ENCODE results near the gene CFAP20DC.
"Not testable (repeated sequence)": the region's sequence is repeated elsewhere in the genome, so short reads cannot be mapped to it uniquely, and the experiment has no call there.

The CFAP20DC gene

GRCh38 chr3:59049671-59050331 is at the start of gene CFAP20DC:
TSS of gene CFAP20DC (minus strand) at chr3:59050025. CDS start at chr3:59049631, 394 bp downstream.
- Histone ChIP-seq H3K4me1 (ENCODE audit: control insufficient read depth, insufficient read depth, low read length) (peaks cover 1% of the 10 kb centered on the region; the same call in 1 of the 2 replicates), H3K9me3 (ENCODE audit: control insufficient read depth, insufficient read depth, low read length) (no peaks in the 10 kb centered on the region), H3K36me3 (ENCODE audit: control insufficient read depth, insufficient read depth, low read length) (no peaks in the 10 kb centered on the region), H3K27ac (ENCODE audit: low read length) (no peak within 1 kb of the TSS), H3K4me3 (ENCODE audit: low read length) (peak within 1 kb of the TSS; percentile 88; the same call in 1 of the 2 replicates), H3K27me3 (ENCODE audit: control insufficient read depth, insufficient read depth, low read length) (no peaks in the 10 kb centered on the region)
- WGBS (ENCODE audit: insufficient coverage, insufficient read length), result no CpG with 5 or more reads among the region's 60 CpGs
- DNase-seq (ENCODE audit: low read depth, low spot score), result peak; percentile 87

DNA sequence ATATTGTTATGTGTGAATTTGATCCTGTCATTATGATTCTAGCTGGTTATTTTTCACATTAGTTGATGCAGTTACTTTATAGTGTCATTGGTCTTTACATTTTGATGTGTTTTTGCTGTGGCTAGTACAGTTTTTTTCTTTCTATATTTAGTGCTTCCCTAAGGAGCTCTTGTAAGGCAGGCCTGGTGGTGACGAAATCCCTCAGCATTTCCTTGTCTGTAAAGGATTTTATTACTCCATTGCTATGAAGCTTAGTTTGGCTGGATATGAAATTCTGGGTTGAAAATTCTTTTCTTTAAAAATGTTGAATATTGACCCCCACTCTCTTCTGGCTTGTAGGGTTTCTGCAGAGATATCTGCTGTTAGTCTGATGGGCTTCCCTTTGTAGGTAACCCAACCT is 48.7 kb upstream of the CFAP20DC start:
- DNase-seq (ENCODE audit: low read depth, low spot score); H3K27me3 ChIP-seq (ENCODE audit: control insufficient read depth, insufficient read depth, low read length); H3K9me3 ChIP-seq (ENCODE audit: control insufficient read depth, insufficient read depth, low read length); H3K4me1 ChIP-seq (ENCODE audit: control insufficient read depth, insufficient read depth, low read length); H3K4me3 ChIP-seq (ENCODE audit: low read length); H3K36me3 ChIP-seq (ENCODE audit: control insufficient read depth, insufficient read depth, low read length); H3K27ac ChIP-seq (ENCODE audit: low read length): not testable (repeated sequence)
- no CpG with 5 or more reads among the region's 1 CpG for WGBS (ENCODE audit: insufficient coverage, insufficient read length)

GRCh38 chr3:59094446-59094845 is 44.6 kb upstream of the CFAP20DC start:
- no CpG with 5 or more reads among the region's 3 CpGs for WGBS (ENCODE audit: insufficient coverage, insufficient read length)
- Histone ChIP-seq H3K36me3 (ENCODE audit: control insufficient read depth, insufficient read depth, low read length) (no peaks in the 10 kb centered on the region), H3K27me3 (ENCODE audit: control insufficient read depth, insufficient read depth, low read length) (no peaks in the 10 kb centered on the region), H3K27ac (ENCODE audit: low read length) (no peak overlapping the region), H3K4me3 (ENCODE audit: low read length) (no peak overlapping the region), H3K9me3 (ENCODE audit: control insufficient read depth, insufficient read depth, low read length) (no peaks in the 10 kb centered on the region), H3K4me1 (ENCODE audit: control insufficient read depth, insufficient read depth, low read length) (no peaks in the 10 kb centered on the region)
- DNase-seq (ENCODE audit: low read depth, low spot score), result no peak

- H3K36me3 ChIP-seq (ENCODE audit: control insufficient read depth, insufficient read depth, low read length), result no peaks in the 10 kb centered on the region
- no CpG with 5 or more reads among the region's 1 CpG for WGBS (ENCODE audit: insufficient coverage, insufficient read length)
Observed at GRCh38 chr3:59093521-59093920, 43.7 kb upstream of the CFAP20DC start.

GRCh38 chr3:59088761-59089160 is 38.9 kb upstream of the CFAP20DC start:
- no CpG with 5 or more reads among the region's 1 CpG for WGBS (ENCODE audit: insufficient coverage, insufficient read length)
- Histone ChIP-seq H3K4me1 (ENCODE audit: control insufficient read depth, insufficient read depth, low read length) (no peaks in the 10 kb centered on the region), H3K27me3 (ENCODE audit: control insufficient read depth, insufficient read depth, low read length) (no peaks in the 10 kb centered on the region), H3K9me3 (ENCODE audit: control insufficient read depth, insufficient read depth, low read length) (no peaks in the 10 kb centered on the region), H3K4me3 (ENCODE audit: low read length) (no peak overlapping the region), H3K36me3 (ENCODE audit: control insufficient read depth, insufficient read depth, low read length) (no peaks in the 10 kb centered on the region), H3K27ac (ENCODE audit: low read length) (no peak overlapping the region)
- no peak for DNase-seq (ENCODE audit: low read depth, low spot score)

More at GRCh38 chr3:59093521-59093920, 43.7 kb upstream of the CFAP20DC start:
- H3K27ac ChIP-seq (ENCODE audit: low read length), result no peak overlapping the region
- H3K9me3 ChIP-seq (ENCODE audit: control insufficient read depth, insufficient read depth, low read length), result no peaks in the 10 kb centered on the region
- no peak for DNase-seq (ENCODE audit: low read depth, low spot score)
- no peak overlapping the region for H3K4me3 ChIP-seq (ENCODE audit: low read length)
- H3K27me3 ChIP-seq (ENCODE audit: control insufficient read depth, insufficient read depth, low read length), result no peaks in the 10 kb centered on the region
- no peaks in the 10 kb centered on the region for H3K4me1 ChIP-seq (ENCODE audit: control insufficient read depth, insufficient read depth, low read length)

GRCh38 chr3:59085976-59086375 is 36.2 kb upstream of the CFAP20DC start:
- no peaks in the 10 kb centered on the region for H3K9me3 ChIP-seq (ENCODE audit: control insufficient read depth, insufficient read depth, low read length)
- H3K36me3 ChIP-seq (ENCODE audit: control insufficient read depth, insufficient read depth, low read length), result no peaks in the 10 kb centered on the region
- no peak overlapping the region for H3K4me3 ChIP-seq (ENCODE audit: low read length)
- WGBS (ENCODE audit: insufficient coverage, insufficient read length), result no CpG with 5 or more reads among the region's 3 CpGs
- no peak overlapping the region for H3K27ac ChIP-seq (ENCODE audit: low read length)
- DNase-seq (ENCODE audit: low read depth, low spot score), result no peak
- H3K27me3 ChIP-seq (ENCODE audit: control insufficient read depth, insufficient read depth, low read length), result no peaks in the 10 kb centered on the region
- no peaks in the 10 kb centered on the region for H3K4me1 ChIP-seq (ENCODE audit: control insufficient read depth, insufficient read depth, low read length)

DNA sequence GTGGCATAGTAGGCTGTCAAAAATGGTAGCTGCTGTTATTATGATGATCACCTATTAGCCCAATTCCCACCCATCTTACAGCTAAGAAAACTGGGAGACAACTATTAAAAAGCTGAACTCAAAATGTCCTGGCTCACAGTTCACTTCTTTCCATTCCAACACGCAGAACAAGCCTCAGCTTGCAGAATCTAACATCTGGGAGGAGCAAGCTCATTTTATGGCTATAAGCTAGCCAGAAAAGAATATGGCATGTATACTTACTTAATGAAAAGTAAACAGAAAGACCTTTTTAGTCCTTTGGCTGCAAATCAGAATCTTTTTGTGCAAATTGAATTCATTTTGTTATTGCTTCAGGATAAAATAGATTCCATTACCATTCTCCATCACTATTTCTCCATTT is 34.8 kb upstream of the CFAP20DC start:
- WGBS (ENCODE audit: insufficient coverage, insufficient read length), result no CpG with 5 or more reads among the region's 1 CpG
- Histone ChIP-seq H3K27me3 (ENCODE audit: control insufficient read depth, insufficient read depth, low read length) (no peaks in the 10 kb centered on the region), H3K27ac (ENCODE audit: low read length) (no peak overlapping the region), H3K9me3 (ENCODE audit: control insufficient read depth, insufficient read depth, low read length) (no peaks in the 10 kb centered on the region), H3K4me3 (ENCODE audit: low read length) (no peak overlapping the region), H3K36me3 (ENCODE audit: control insufficient read depth, insufficient read depth, low read length) (no peaks in the 10 kb centered on the region), H3K4me1 (ENCODE audit: control insufficient read depth, insufficient read depth, low read length) (no peaks in the 10 kb centered on the region)
- DNase-seq (ENCODE audit: low read depth, low spot score), result no peak

- WGBS (ENCODE audit: insufficient coverage, insufficient read length), result no CpG with 5 or more reads among the region's 4 CpGs
Observed at GRCh38 chr3:59082106-59082505, 32.3 kb upstream of the CFAP20DC start.

DNA sequence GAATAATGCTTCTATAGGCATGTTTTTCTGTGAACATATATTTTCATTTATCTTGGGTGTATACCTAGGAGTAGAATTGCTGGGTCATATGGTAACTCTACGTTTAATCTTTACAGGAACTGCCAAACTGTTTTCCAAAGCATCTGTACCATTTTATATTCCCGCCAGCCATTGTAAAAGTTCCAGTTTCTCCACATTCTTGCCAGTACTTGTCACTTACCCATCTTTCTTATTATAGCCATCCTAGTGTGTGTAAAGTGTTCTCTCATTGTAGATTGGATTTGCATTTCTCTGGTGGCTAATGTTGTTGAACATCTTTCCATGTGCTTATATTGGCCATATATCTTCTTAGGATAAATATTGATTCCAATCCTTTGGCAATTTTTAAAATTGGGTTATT is 31.2 kb upstream of the CFAP20DC start:
- Histone ChIP-seq H3K9me3 (ENCODE audit: control insufficient read depth, insufficient read depth, low read length) (no peaks in the 10 kb centered on the region), H3K4me3 (ENCODE audit: low read length) (no peak overlapping the region), H3K36me3 (ENCODE audit: control insufficient read depth, insufficient read depth, low read length) (no peaks in the 10 kb centered on the region), H3K27ac (ENCODE audit: low read length) (no peak overlapping the region), H3K4me1 (ENCODE audit: control insufficient read depth, insufficient read depth, low read length) (no peaks in the 10 kb centered on the region), H3K27me3 (ENCODE audit: control insufficient read depth, insufficient read depth, low read length) (no peaks in the 10 kb centered on the region)
- no CpG with 5 or more reads among the region's 2 CpGs for WGBS (ENCODE audit: insufficient coverage, insufficient read length)
- no peak for DNase-seq (ENCODE audit: low read depth, low spot score)

More at GRCh38 chr3:59082106-59082505, 32.3 kb upstream of the CFAP20DC start:
- DNase-seq (ENCODE audit: low read depth, low spot score), result no peak
- H3K9me3 ChIP-seq (ENCODE audit: control insufficient read depth, insufficient read depth, low read length), result no peaks in the 10 kb centered on the region
- H3K36me3 ChIP-seq (ENCODE audit: control insufficient read depth, insufficient read depth, low read length), result no peaks in the 10 kb centered on the region
- H3K4me1 ChIP-seq (ENCODE audit: control insufficient read depth, insufficient read depth, low read length), result no peaks in the 10 kb centered on the region
- no peak overlapping the region for H3K27ac ChIP-seq (ENCODE audit: low read length)
- H3K27me3 ChIP-seq (ENCODE audit: control insufficient read depth, insufficient read depth, low read length), result no peaks in the 10 kb centered on the region
- H3K4me3 ChIP-seq (ENCODE audit: low read length), result no peak overlapping the region

GRCh38 chr3:59079962-59080361 is 30.1 kb upstream of the CFAP20DC start:
- Histone ChIP-seq H3K4me3 (ENCODE audit: low read length) (no peak overlapping the region), H3K36me3 (ENCODE audit: control insufficient read depth, insufficient read depth, low read length) (no peaks in the 10 kb centered on the region), H3K9me3 (ENCODE audit: control insufficient read depth, insufficient read depth, low read length) (no peaks in the 10 kb centered on the region), H3K27me3 (ENCODE audit: control insufficient read depth, insufficient read depth, low read length) (no peaks in the 10 kb centered on the region), H3K27ac (ENCODE audit: low read length) (no peak overlapping the region), H3K4me1 (ENCODE audit: control insufficient read depth, insufficient read depth, low read length) (no peaks in the 10 kb centered on the region)
- WGBS (ENCODE audit: insufficient coverage, insufficient read length), result no CpG with 5 or more reads among the region's 1 CpG
- no peak for DNase-seq (ENCODE audit: low read depth, low spot score)

- Histone ChIP-seq H3K36me3 (ENCODE audit: control insufficient read depth, insufficient read depth, low read length) (no peaks in the 10 kb centered on the region), H3K4me1 (ENCODE audit: control insufficient read depth, insufficient read depth, low read length) (no peaks in the 10 kb centered on the region), H3K27me3 (ENCODE audit: control insufficient read depth, insufficient read depth, low read length) (no peaks in the 10 kb centered on the region), H3K27ac (ENCODE audit: low read length) (no peak overlapping the region), H3K4me3 (ENCODE audit: low read length) (no peak overlapping the region), H3K9me3 (ENCODE audit: control insufficient read depth, insufficient read depth, low read length) (no peaks in the 10 kb centered on the region)
- DNase-seq (ENCODE audit: low read depth, low spot score), result no peak
Observed at GRCh38 chr3:59074764-59075163, 24.9 kb upstream of the CFAP20DC start.
